Stimulated activated CD4-positive, alpha-beta T cell treated with anti-CD3 and anti-CD28 coated beads, Interleukin-4, amount 100 ng/mL, for 24 hours (primary cell): ENCODE results near the gene FGD5.

Experiments used
- DNase-seq: peaks from one replicate; pipeline ENCODE4 v3.0.0-alpha.2; 2020

Gene FGD5

GRCh38 chr3:14907043-14907966 lies 88.5 kb downstream of the FGD5 start:
- no peak for DNase-seq

DNA sequence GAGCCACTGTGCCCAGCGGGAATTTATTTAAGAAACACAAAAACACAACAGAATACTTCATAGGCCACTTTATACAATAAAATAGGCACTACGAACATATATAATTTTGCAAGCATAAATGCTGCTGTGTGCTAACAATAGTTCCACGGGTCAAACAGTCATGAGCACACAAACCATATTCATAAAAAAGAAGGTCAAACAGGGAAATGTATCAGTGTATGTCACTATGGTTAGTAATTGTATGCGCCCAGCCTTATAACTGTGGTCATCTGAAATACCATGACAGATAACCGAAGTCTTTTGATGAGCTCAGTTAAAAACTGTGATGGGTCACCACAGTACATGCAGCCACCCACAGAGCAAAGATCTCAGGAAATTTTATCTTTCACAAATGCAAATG lies 90.5 kb downstream of the FGD5 start:
- no peak for DNase-seq

GRCh38 chr3:14911651-14912050 lies 92.9 kb downstream of the FGD5 start:
- DNase-seq = no peak

- DNase-seq = no peak
Observed at GRCh38 chr3:14913071-14913925, 94.5 kb downstream of the FGD5 start.

DNA sequence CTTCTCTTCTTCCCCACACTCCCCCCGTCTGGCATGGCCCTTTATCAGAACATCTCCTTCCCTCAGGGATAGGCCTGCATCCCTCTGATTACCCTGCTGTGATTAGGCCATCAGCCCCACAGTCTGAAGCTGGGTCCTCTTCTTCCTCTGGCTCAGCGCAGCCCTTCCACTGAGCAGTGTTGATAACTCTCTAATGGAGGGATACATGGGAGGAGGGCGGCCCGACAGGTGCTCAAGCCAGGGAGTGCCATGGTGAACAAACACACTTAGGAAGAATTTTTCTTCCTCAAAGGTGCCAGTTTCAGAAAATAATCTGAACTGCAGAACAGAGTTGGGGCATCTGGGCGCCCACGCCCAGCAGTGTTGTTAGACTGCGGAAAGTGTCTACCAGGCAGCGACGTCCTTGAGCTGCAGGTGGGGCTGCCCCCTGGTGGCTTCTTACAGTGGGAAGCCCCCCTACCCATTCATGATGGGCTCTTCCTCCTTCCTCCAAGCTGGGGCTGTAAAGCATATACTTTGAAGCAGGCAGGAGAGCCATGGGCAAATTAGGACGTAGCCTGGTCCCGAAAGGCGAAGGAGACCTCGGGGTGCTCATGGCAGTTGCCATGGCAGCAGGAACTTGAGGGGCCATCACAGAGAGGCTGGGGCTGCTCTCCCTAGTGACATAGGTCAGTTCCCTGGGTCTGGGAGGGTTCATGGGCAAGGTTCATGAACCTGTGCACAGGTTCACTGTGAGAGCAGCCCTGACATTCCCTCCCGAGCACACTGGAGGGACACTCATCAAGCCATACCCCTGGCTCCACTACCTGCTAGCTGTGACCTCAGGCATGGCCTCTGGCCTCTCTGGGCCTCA lies 95.4 kb downstream of the FGD5 start:
- DNase-seq = no peak

DNA sequence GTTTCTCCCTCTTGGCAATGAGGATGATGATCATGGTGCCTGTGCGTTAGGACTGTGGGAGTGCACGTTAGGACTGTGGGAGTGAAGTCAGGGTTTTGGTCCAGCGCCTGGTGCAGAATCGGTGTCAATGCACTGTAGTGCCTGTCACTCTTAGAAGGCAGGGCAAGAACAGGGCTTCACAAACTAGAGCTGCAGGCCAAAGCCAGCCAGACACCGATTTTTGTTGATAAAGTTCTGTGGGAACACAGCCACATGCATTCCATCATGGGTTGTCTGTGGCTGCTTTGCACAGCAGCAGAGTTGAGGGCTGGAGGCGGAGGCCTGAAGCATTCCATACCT lies 96.0 kb downstream of the FGD5 start:
- no peak for DNase-seq

DNA sequence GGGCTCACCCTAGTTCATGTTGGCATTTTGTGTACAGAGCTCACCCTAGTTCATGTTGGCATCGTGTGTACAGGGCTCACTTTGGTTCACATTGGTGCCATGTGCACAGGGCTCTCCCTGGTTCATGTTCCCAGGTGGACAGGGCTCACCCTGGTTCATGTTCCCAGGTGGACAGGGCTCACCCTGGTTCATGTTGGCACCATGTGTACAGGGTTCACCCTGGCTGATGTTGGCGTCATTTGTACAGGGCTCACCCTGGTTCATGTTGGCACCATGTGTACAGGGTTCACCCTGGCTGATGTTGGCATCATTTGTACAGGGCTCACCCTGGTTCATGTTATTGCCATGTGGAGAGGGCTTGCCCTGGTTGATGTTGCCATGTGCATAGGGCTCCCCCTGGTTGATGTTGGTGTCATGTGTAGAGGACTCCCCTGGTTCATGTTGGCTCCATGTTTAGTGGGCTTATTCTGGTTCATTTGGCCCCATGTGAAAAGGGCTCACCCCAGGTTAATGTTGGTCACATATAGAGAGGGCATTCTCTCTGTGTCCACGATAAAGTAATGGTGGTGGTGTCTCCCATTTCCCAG lies 97.0 kb downstream of the FGD5 start:
- no peak for DNase-seq

DNA sequence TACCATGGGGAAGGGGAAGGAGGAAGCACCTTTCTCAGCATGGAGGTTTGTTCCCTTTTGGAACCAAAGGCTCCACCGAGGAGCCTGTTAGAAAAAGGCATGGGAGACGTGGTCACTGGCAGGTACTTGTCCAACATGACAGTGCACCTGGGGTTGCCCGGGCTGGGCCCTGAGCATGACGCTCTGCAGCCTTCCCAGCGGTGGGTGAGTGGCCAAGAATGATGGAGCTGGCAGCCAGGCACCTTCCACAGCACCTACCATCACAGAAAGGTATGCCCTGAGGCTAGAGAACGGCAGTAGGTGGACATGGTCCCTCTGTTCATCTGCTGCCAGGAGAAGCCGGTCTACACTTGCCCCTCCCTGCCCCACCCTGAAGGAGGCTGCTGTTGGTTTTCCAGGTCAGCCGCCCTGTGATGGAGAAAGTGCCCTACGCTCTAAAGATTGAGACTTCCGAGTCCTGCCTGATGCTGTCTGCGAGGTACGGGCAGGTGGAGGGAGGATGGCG lies 99.6 kb downstream of the FGD5 start:
- no peak for DNase-seq

DNA sequence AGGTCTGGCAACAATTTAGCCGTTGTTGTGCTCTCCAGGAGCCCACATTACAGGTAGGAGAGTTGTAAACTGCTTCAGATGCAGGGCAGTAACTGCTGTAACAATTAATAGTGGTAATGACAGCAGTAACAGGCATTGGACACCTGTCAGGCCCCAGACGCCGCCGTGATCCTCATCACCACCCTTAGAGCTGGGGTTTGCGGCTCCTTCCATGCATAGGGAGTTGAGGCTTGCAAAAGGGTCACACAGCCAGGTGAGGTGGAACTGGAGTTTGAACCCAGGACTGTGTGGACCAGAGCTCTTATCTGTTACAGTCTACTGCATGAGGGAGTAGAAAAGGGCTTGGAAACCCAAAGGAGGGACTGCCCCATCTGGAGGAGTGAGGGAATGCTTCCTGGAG lies 101.8 kb downstream of the FGD5 start:
- DNase-seq = no peak

GRCh38 chr3:14921034-14921616 lies 102.4 kb downstream of the FGD5 start:
- peak; percentile 82 for DNase-seq

DNA sequence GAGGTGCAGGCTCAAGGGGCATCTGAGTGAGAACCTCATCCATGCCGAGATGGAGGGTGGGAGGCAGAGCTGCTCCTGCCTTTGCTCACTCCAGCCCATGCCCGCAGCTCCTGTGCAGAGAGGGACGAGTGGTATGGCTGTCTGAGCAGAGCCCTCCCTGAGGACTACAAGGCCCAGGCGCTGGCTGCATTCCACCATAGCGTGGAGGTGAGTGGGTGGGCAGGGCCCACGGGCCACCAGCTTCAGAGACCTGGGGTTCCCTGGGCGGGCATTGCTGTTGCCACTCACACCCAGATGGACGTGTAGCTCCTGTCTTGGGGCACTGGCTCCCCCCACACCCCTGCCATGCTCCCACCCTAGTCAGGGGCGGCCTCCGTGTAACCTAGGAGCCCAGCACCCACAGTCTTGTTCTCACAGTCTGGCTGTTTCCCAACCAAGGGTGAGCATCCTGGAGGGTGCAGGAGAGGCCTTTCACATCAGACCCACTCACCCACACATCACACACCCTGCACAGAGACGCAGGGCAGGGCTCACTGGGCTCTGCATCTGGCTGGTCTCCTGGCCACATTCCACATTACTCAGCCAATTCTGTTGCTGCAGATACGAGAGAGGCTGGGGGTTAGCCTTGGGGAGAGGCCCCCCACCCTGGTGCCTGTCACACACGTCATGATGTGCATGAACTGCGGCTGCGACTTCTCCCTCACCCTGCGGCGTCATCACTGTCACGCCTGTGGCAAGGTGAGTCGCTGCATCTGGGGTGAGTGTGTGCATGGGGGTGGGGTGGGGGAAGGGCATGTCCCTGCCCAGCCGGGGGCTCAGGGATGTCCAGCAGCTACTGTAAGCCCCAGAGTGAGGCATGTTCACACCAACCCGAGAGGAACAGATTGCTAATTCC lies 103.3 kb downstream of the FGD5 start:
- DNase-seq = no peak

- no peak for DNase-seq
Observed at GRCh38 chr3:14922863-14923262, 104.1 kb downstream of the FGD5 start.

DNA sequence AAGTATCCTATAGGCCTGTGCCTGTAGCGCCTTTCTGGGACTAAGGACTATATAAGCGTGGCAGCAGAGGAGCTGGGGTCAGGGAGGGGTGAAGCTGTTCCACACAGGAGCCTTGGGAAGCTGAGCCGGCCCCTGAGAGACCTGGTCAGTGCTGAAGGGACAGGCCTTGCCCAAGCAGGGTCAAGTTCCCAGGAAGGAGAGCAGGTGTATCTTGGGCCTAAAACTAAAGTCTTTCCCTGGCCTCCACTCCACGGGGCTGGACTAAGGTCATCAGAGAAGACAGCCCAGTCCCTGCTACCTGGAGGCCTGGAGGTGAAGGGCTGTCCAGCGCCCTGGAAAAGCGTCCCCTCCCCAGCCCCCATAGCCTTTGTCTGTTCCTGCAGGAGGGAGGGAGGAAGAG lies 104.7 kb downstream of the FGD5 start:
- DNase-seq = no peak

DNA sequence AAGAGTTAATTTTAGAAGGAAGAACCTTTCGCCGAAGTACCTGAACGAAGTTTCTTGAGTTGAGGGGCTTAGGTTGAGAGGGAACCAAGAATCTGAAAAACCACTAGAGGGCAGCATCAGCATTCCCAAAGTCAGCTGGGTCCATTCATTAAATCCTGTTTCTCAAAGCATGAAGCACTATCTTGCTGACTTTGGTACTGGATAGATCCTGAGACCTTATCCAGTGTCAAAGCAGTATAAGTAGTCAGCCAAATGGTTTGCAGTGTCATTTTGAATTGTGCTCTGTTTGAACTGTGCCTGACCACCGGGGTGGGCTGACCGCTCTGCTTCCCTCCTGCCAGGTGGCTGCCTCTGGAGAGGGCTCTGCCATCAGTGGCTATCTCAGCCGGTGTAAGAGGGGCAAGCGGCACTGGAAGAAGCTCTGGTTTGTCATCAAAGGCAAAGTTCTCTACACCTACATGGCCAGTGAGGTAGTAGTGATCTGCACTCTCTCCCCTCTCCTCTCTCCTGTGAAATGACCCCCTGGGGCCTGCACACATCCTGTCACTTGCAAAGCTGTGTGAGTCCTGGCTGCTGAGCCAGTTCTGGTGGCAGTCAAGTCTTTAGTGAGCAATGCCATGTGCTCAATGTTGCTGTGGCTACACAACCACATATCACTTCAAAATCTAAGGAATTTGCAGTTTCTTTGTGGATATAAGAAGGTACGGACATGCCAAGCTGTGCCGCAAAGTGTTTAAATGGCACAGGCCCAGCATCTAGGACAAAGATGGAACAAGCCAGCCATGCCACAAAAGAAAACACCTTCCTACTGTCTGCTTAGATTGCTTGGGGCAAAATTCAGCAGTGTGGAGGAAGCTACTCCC lies 107.2 kb downstream of the FGD5 start:
- peak; percentile 39 for DNase-seq

DNA sequence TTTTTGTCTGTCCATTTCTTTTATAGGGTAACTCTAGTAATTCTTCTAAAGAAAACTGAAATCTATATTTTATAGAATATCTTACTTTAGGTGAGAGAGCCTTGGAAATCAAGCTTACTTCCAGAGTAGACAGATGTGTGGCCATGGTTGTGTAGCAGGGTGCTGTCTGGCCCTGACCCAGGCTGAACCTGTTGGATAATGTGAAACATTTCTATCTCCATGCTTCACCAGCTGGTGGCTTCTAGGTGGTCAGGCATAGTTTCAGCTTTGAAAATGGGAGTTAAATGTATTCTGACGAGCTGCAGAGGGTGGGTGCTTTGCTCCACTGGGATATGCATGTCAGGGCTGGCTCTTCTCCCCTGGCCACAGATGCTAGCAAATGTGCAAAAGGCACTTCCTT lies 107.8 kb downstream of the FGD5 start:
- DNase-seq = no peak

DNA sequence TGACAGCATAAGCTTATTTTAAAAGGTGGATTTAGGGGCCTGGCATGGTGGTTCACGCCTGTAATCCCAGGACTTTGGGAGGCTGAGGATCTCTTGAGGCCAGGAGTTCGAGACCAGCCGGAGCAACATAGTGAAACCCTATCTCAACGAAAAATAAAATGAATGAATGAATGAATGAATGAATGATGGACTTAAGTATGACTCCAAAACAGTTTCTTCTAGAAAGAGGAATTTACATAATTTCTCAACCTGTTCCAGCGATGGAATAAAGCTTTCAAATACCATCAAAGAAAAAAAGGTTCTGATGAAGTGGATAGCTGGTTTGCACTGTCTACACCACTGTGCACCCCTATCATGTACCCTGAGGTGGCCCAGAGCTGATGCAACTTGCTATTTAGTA lies 108.5 kb downstream of the FGD5 start:
- no peak for DNase-seq

- DNase-seq = no peak
Observed at GRCh38 chr3:14929310-14930074, 110.7 kb downstream of the FGD5 start.

DNA sequence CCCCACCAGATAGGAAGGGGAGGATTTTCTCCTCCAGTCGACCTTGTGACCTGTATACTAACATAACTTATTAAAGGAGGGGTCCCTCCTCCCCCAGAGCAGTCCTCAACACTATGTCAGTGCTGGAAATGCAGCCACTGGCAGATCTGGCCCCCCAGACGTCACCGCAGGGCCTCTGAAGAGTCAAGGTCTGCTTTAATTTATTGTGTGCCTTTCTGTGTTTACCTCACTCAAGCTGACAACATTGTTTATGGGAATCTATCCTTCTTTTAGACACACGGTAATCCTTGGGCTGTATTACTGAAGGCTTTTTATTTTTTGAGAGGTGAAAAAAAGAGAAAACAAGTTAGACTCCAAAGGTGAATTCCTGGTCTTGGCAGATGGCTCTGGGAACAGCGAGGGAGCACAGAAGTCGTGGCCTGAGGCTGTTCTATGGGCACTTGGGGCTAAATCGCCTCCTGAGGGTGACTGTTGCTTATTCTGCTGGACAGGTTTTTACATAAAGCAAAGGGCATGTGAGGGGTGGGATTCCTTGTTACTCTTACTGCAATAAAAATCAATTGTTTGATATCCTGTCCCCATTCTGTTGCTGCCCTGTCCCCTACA lies 115.2 kb downstream of the FGD5 start:
- DNase-seq = no peak
